ENCODE data around the gene TWNK.

Gene TWNK

DNA sequence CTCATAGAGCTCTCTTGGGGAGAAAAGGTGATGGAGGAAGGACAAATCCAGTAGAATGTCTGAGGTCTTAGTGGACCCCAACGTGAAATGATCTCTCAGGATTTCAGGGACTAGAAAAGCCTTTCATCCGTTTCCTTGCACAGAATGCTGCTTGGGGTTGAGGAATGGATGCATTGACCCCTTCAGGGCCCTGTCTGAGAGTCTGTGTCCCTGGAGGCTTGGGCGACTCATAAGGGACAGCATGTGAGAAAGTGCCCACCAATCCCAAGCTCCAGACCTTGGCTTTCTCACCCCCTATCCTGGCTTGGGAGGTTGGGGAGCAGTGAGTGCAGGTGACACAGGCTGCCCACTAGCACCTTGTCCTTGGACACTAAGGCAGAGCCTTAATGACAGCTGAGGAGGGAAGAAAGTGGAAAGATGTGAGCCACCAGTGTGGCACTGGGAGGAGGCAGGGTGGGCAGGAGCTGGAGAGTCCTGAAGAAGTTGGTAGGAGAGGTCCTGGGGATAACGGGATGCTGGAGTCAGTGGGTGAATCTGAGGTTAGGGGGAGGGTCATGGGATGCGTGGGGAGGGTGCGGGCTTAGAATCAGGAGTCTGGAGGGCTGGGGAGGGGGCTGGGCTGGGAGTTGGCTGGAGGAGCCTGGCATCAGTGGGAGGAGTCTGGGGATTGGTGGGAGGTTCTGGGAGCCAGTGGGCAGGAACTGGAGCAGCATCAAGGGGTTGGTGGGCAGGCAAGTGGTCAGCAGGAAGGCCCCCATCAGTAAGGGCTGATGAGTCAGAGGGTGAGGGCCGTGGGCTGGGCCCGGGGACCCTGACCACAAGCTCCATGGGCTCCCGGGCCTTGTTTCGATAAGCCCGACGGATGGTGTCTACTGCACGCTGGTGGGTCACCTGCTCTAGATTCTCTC is 20.8 kb downstream of the TWNK start:
- no peak for TF ChIP-seq CTCF (conservative IDR thresholded peaks at IDR 0.05)
- H3K27ac ChIP-seq: no peak overlapping the region

GRCh38 chr10:101008823-101009423 is 21.6 kb downstream of the TWNK start:
- TF ChIP-seq CTCF (conservative IDR thresholded peaks at IDR 0.05) (no peak), ZFX (IDR thresholded peaks at IDR 0.05) (no peak)
- H3K27ac ChIP-seq: no peak overlapping the region

GRCh38 chr10:101010329-101010728 is 23.0 kb downstream of the TWNK start:
- no peak for TF ChIP-seq CTCF (conservative IDR thresholded peaks at IDR 0.05)
- no peak for TF ChIP-seq ZFX (IDR thresholded peaks at IDR 0.05)

DNA sequence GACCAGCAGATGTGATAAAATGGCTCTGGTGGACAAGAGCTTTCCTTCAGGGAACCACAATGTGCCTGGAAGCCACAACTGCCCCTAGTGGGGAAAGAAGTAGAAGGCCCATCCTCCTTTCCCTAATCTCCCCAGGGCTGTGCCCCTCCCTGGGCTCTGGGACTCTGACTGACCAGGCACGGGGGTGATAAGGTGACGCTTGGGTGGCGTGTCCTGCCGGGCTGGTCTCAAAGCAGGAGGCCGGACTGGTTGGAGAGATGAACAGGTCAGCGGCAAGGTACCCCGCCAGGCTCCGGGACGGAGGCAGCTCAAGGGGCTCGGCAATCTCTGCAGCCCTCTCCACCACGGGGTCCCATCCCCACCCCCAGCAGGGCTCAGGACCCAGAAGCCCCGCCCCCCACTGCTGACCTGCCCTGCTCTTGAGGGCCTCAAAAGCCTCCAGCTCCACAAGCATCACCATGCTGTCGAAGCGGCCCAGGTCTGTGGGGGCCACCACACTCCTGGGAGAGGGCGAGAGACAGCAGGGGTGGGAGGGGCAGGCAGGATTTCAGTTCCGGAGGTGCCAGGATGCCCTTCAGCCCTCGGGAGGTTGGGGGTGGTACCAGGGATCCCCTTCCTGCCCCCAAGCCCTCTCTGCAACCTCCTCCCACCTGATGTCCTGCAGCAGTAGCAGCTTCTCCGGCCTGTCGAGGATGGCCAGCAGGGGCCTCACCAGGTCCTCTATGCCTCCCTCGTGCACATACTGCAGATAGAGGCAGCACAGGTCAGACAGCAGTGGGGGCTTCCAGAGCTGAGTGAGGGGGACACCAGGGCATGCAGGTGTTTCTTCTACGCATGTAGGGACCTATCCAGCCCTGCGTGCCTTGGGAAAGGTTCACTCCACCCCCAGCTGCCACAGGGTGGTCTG is 24.4 kb downstream of the TWNK start:
- TF ChIP-seq ZFX (IDR thresholded peaks at IDR 0.05) (no peak), CTCF (conservative IDR thresholded peaks at IDR 0.05) (no peak)
- no peak overlapping the region for H3K27ac ChIP-seq

More at GRCh38 chr10:101010329-101010728, 23.0 kb downstream of the TWNK start:
- H3K27ac ChIP-seq: no peak overlapping the region

GRCh38 chr10:101012525-101013364 is 25.4 kb downstream of the TWNK start:
- TF ChIP-seq CTCF (conservative IDR thresholded peaks at IDR 0.05) (peak; percentile 82), ZFX (IDR thresholded peaks at IDR 0.05) (no peak)
- no peak overlapping the region for H3K27ac ChIP-seq

DNA sequence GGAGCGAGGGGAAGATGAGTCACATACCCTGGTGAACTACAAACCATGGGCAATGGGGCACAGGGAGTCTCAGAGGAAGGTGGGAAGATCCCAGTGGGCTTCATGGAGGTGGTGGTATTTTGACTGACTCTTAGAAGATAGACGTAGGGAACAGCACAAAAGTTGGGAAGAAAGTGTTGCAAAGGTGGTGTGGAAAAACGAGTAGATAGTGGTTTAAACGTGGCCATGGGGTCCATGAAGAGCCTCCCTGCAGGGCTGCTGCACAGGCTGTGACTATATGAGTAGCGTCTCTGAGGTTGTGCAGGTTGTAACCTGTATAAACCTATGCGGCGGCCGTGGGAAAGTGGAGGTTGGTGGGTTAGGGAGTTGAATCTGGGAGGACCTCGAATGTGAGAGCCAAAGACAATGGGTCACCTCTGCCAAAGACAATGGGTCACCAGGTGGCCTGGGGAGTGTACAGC is 26.1 kb downstream of the TWNK start:
- TF ChIP-seq CTCF (conservative IDR thresholded peaks at IDR 0.05) (no peak), ZFX (IDR thresholded peaks at IDR 0.05) (no peak)
- no peak overlapping the region for H3K27ac ChIP-seq
